Measurements from ENCODE around the gene MYO9A. TPM values are rescaled to one million over a fixed set of nuclear protein-coding genes. Genes with fewer than 3 reads are reported as not detected.

MYO9A gene
- total RNA-seq, 2 donors from 2014 or later = 12.9 to 27.8 TPM

DNA sequence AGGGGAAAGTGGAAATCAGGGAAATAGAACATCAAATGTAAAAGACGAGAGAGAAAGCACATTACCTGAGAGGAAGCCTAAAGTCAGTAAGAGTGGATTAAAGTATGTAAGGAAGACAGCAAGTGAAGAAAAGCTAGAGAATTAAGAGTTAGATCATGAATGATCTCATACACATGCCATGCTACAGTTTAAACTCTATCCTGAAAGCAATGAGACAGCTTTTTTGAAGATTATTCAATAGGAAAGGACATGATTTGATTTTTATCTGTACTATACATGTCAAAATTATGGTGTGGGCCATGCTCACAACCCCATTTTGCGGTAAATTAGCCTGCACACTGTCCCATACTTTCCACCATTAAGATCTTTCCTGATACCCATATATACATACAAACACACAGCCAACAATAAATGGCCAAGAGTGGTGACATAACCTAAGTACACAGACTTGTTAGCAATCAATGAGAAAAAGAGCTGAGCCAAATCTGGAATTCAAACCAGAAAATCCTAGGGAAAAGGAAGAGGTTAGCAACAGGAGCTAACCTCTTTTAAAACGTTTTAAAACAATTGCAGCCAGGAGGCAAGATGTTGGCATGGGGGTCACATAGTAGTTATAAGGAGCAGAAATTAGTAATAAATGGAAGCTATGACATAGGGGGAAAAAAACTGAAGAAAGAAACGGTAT is 4.5 kb downstream of the MYO9A start:
- Histone ChIP-seq H3K27me3 (no peaks in the 10 kb centered on the region), H3K4me3 (no peak overlapping the region), H3K9me3 (no peaks in the 10 kb centered on the region), H3K4me1 (peaks cover 35% of the 10 kb centered on the region), H3K36me3 (replicated peaks in 1 of 2; ENCODE audit: insufficient read depth in 1 of 2, low read depth in 2 of 2) (no peaks in the 10 kb centered on the region), H3K27ac (no peak overlapping the region)
- no peak for DNase-seq
- intact Hi-C loops (cut with DNase I) = no loop called here
- no peak for TF ChIP-seq POLR2A (IDR thresholded peaks at IDR 0.05)
- TF ChIP-seq, protein P1, sequence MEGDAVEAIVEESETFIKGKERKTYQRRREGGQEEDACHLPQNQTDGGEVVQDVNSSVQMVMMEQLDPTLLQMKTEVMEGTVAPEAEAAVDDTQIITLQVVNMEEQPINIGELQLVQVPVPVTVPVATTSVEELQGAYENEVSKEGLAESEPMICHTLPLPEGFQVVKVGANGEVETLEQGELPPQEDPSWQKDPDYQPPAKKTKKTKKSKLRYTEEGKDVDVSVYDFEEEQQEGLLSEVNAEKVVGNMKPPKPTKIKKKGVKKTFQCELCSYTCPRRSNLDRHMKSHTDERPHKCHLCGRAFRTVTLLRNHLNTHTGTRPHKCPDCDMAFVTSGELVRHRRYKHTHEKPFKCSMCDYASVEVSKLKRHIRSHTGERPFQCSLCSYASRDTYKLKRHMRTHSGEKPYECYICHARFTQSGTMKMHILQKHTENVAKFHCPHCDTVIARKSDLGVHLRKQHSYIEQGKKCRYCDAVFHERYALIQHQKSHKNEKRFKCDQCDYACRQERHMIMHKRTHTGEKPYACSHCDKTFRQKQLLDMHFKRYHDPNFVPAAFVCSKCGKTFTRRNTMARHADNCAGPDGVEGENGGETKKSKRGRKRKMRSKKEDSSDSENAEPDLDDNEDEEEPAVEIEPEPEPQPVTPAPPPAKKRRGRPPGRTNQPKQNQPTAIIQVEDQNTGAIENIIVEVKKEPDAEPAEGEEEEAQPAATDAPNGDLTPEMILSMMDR (IDR thresholded peaks at IDR 0.05) = no peak
- 74 to 76% methylated on average over 4 of the region's 4 CpGs for WGBS, 2 donors
- no peak for ATAC-seq

- intact Hi-C loops (cut with DNase I) = no loop called here
- no peak for DNase-seq
- Histone ChIP-seq H3K27ac (no peak overlapping the region), H3K9me3 (no peaks in the 10 kb centered on the region), H3K27me3 (no peaks in the 10 kb centered on the region), H3K4me3 (no peak overlapping the region), H3K4me1 (peaks cover 35% of the 10 kb centered on the region), H3K36me3 (replicated peaks in 1 of 2; ENCODE audit: insufficient read depth in 1 of 2, low read depth in 2 of 2) (no peaks in the 10 kb centered on the region)
- TF ChIP-seq, protein P1 (IDR thresholded peaks at IDR 0.05) = no peak
- no peak for ATAC-seq
Measured at GRCh38 chr15:72112805-72113204, 5.1 kb downstream of the MYO9A start.

DNA sequence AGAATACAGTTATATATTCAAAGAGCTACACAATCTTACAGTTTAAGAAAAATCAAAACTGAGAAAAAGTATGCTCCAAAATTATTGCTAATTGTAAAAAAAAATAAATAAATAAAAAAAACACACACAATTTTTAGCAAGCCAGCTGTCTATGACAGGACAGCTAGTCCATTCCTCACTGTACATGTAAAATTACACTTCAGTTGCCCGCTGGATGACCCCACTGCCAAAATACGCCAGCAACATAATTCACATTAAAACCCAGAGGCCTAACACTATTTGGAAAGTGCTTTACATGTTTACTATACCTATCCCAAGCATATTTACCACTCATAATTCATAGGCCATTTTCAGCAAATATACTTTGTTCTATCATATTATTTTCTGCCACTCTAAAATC is 5.8 kb downstream of the MYO9A start:
- H3K36me3 ChIP-seq (replicated peaks in 1 of 2; ENCODE audit: insufficient read depth in 1 of 2, low read depth in 2 of 2) = no peaks in the 10 kb centered on the region
- H3K4me3 ChIP-seq = no peak overlapping the region
- no peak for TF ChIP-seq POLR2A (IDR thresholded peaks at IDR 0.05)
- TF ChIP-seq, protein P1 (IDR thresholded peaks at IDR 0.05) = no peak
- peaks cover 35% of the 10 kb centered on the region for H3K4me1 ChIP-seq
- no peaks in the 10 kb centered on the region for H3K27me3 ChIP-seq
- H3K9me3 ChIP-seq = no peaks in the 10 kb centered on the region
- H3K27ac ChIP-seq = no peak overlapping the region
- DNase-seq (no peak), ATAC-seq (no peak)
- 90 to 95% methylated on average over 2 of the region's 2 CpGs for WGBS, 2 donors
- intact Hi-C loops (cut with DNase I) = no loop called here

DNA sequence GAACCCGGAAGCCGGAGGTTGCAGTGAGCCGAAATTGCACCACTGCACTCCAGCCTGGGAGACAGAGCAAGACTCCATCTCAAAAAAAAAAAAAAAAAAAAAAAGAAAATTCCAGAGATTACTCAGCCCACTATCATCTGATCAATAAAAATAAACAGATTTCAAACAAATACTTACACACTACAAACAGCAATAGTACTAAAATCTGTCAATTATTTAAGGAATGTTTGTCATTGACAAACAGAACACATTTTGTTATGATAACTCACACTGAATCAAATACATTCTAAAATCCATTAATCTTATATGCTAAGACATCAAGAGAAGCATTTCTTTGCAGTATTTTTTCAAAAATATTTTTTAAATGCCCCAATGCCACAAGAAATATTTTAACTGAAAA is 7.6 kb downstream of the MYO9A start:
- no peaks in the 10 kb centered on the region for H3K36me3 ChIP-seq (replicated peaks in 1 of 2; ENCODE audit: insufficient read depth in 1 of 2, low read depth in 2 of 2)
- H3K27me3 ChIP-seq = no peaks in the 10 kb centered on the region
- no peak overlapping the region for H3K27ac ChIP-seq
- TF ChIP-seq, protein P1 (IDR thresholded peaks at IDR 0.05) = no peak
- TF ChIP-seq POLR2A (IDR thresholded peaks at IDR 0.05) = no peak
- DNase-seq (no peak), ATAC-seq (peak; percentile 66)
- H3K4me3 ChIP-seq = no peak overlapping the region
- 84 to 87% methylated on average over 3 of the region's 3 CpGs for WGBS, 2 donors
- intact Hi-C loops (cut with DNase I) = no loop called here
- H3K9me3 ChIP-seq = no peaks in the 10 kb centered on the region
- peaks cover 22% of the 10 kb centered on the region for H3K4me1 ChIP-seq

GRCh38 chr15:72106068-72106467 is 11.9 kb downstream of the MYO9A start:
- Histone ChIP-seq H3K4me3 (no peak overlapping the region), H3K27ac (no peak overlapping the region), H3K9me3 (no peaks in the 10 kb centered on the region), H3K36me3 (replicated peaks in 1 of 2; ENCODE audit: insufficient read depth in 1 of 2, low read depth in 2 of 2) (no peaks in the 10 kb centered on the region), H3K27me3 (no peaks in the 10 kb centered on the region), H3K4me1 (peaks cover 10% of the 10 kb centered on the region)
- TF ChIP-seq POLR2A (IDR thresholded peaks at IDR 0.05) = no peak
- TF ChIP-seq, protein P1 (IDR thresholded peaks at IDR 0.05) = no peak
- DNase-seq (no peak), ATAC-seq (no peak)
- intact Hi-C loops (cut with DNase I) = no loop called here
- WGBS, 2 donors = 90 to 98% methylated on average over 2 of the region's 2 CpGs

Data from body of pancreas (tissue), 4 donors.